ENCODE data around the gene CASQ1.

The CASQ1 gene

DNA sequence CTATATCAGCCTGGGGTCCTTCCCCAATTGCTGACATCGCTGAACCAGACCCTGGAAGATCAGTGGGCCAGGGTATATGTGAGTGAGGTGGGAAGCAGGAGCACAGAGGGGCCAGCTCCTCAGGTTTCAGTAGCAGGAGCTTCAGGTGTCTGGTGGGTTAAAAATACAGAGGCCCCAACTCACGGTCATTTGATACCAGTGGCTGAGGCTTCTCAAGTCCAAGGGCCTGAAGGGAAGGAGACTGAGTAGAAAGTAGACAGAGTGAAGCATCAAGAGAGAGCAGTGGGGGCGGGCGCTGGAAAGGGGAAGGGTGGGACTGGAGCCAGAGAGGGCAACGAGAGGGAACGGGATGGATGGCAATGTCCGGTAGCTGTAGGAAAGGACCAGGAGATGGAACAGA, 2.0 kb upstream of the CASQ1 start:
- Histone ChIP-seq H3K4me1 (ENCODE audit: control insufficient read depth, insufficient read depth, low read length) (peaks cover 45% of the 10 kb centered on the region), H3K27ac (ENCODE audit: low read depth, low read length) (no peak overlapping the region), H3K27me3 (ENCODE audit: control insufficient read depth, insufficient read depth, low read length) (no peaks in the 10 kb centered on the region), H3K4me3 (ENCODE audit: low read depth, low read length) (no peak overlapping the region), H3K36me3 (ENCODE audit: control insufficient read depth, insufficient read depth, low read length) (no peaks in the 10 kb centered on the region), H3K9me3 (ENCODE audit: control insufficient read depth, insufficient read depth, low read depth, low read length) (no peaks in the 10 kb centered on the region), H3K9ac (ENCODE audit: low read length) (no peak overlapping the region)

DNA sequence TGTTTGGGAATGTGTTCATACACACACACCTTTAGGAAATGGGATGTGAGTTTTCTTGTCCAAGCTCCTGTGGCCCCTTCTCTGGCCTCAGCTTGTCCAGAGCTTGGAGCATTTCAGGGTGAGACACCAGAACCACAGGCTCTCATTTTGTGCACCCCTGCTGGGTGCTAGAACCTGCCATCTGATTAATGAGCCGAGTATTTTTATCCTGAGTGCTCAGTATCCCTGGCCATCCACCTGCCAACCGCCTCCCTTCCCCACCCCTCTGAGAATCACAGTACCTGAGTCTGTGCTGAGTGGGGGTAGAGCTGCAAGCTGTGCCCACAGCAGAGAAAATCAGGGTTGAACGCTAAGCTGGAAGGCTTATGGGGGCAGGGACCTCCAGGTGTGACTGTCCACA, 1.4 kb downstream of the CASQ1 start:
- Histone ChIP-seq H3K9me3 (ENCODE audit: control insufficient read depth, insufficient read depth, low read depth, low read length) (no peaks in the 10 kb centered on the region), H3K36me3 (ENCODE audit: control insufficient read depth, insufficient read depth, low read length) (no peaks in the 10 kb centered on the region), H3K9ac (ENCODE audit: low read length) (no peak overlapping the region), H3K27ac (ENCODE audit: low read depth, low read length) (no peak overlapping the region), H3K4me3 (ENCODE audit: low read depth, low read length) (no peak overlapping the region), H3K27me3 (ENCODE audit: control insufficient read depth, insufficient read depth, low read length) (no peaks in the 10 kb centered on the region), H3K4me1 (ENCODE audit: control insufficient read depth, insufficient read depth, low read length) (peaks cover 46% of the 10 kb centered on the region)

DNA sequence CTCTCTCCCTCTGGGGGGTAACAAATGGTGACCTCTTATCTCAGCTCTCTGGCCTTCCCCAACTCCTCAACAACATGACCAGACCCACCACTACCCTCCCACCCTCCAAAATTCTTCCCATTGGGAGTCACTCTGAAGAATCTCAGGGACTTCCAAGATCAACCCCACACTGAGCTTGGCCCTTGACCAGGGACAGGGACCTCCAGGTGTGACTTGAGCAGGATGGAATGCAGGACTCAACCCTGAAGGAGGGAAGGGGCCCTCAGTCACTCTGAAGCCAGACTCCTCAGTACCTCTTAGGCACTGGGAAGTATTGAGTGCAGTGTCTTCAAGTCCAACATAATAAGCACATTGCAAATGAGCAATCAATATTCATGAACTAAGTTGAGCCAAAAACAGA, 1.9 kb downstream of the CASQ1 start:
- no peaks in the 10 kb centered on the region for H3K9me3 ChIP-seq (ENCODE audit: control insufficient read depth, insufficient read depth, low read depth, low read length)

DNA sequence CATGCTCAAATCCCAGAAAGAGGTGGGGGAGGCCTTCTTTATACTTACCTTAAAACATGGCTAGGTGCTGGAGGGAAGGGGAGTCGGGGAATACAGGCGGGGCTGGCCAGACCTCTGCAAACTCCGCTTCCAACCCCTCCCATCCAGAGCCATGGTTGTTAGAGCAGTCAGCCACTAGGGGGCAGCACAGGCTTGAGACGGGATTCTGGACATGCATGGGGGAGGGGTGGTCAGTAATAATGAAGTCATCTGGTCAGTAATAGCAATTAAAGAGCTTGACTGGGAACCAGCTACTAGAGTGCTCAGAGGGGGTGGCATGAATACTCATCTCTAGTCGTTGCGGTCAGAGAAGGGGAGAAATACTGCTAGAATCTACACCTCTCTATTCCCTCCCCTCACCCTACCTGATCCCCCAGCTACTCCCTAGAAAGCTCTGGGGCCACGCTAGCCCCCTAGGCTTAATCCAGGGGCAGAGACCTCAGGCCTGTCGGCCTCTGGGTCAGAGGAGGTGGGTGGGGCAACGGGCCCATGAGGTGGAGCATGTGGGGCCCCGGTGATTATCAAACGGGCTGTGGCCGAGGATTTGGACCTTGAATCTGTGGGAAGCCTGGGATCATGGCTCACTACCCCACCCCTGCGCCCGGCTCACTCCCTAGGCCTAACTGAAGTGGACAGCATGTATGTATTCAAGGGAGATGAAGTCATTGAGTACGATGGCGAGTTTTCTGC, 2.9 kb downstream of the CASQ1 start:
- no peak overlapping the region for H3K4me3 ChIP-seq (ENCODE audit: low read depth, low read length)
- no peak overlapping the region for H3K9ac ChIP-seq (ENCODE audit: low read length)
- H3K27ac ChIP-seq (ENCODE audit: low read depth, low read length) = no peak overlapping the region

More for the DNA sequence above, 1.9 kb downstream of the CASQ1 start:
- H3K9ac ChIP-seq (ENCODE audit: low read length) = peak overlapping the region; percentile 12
- peaks cover 42% of the 10 kb centered on the region for H3K4me1 ChIP-seq (ENCODE audit: control insufficient read depth, insufficient read depth, low read length)
- no peak overlapping the region for H3K4me3 ChIP-seq (ENCODE audit: low read depth, low read length)
- no peaks in the 10 kb centered on the region for H3K36me3 ChIP-seq (ENCODE audit: control insufficient read depth, insufficient read depth, low read length)
- H3K27me3 ChIP-seq (ENCODE audit: control insufficient read depth, insufficient read depth, low read length) = no peaks in the 10 kb centered on the region
- H3K27ac ChIP-seq (ENCODE audit: low read depth, low read length) = no peak overlapping the region

DNA sequence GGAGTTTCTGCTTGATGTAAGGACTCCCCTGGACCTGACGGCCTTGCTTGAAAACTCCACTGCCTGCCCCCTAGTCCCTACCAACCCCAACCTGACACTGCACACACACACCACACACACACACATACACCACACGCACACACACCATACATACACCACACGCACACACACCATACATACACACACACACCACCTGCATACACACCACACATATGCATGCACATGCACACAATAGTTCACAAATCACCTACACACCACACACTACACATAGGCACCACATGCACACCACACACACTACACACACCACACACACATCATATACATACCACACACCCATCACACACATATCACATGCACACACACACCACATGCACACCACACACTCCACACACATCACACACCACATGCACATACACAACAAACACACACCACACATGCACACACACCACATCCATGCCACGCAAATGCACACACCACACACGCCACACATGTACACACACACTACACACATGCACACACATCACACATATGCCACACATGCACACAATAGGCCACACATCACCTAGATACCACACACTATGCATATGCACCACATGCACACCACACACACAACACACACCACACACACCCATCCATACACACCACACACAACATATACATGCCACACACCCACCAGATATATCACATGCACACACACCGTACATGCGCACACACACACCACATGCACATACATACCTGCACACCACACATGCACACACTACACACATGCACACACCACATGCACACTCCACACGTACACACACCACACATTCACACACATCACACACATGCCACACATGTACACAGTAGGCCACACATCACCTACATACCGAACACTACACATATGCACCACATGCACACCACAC, 3.7 kb downstream of the CASQ1 start:
- Histone ChIP-seq H3K27me3 (ENCODE audit: control insufficient read depth, insufficient read depth, low read length) (no peaks in the 10 kb centered on the region), H3K4me1 (ENCODE audit: control insufficient read depth, insufficient read depth, low read length) (peaks cover 41% of the 10 kb centered on the region), H3K9ac (ENCODE audit: low read length) (no peak overlapping the region), H3K27ac (ENCODE audit: low read depth, low read length) (no peak overlapping the region), H3K36me3 (ENCODE audit: control insufficient read depth, insufficient read depth, low read length) (no peaks in the 10 kb centered on the region), H3K9me3 (ENCODE audit: control insufficient read depth, insufficient read depth, low read depth, low read length) (no peaks in the 10 kb centered on the region), H3K4me3 (ENCODE audit: low read depth, low read length) (no peak overlapping the region)

More for the DNA sequence above, 2.9 kb downstream of the CASQ1 start:
- Histone ChIP-seq H3K27me3 (ENCODE audit: control insufficient read depth, insufficient read depth, low read length) (no peaks in the 10 kb centered on the region), H3K9me3 (ENCODE audit: control insufficient read depth, insufficient read depth, low read depth, low read length) (no peaks in the 10 kb centered on the region), H3K4me1 (ENCODE audit: control insufficient read depth, insufficient read depth, low read length) (peaks cover 41% of the 10 kb centered on the region), H3K36me3 (ENCODE audit: control insufficient read depth, insufficient read depth, low read length) (no peaks in the 10 kb centered on the region)

DNA sequence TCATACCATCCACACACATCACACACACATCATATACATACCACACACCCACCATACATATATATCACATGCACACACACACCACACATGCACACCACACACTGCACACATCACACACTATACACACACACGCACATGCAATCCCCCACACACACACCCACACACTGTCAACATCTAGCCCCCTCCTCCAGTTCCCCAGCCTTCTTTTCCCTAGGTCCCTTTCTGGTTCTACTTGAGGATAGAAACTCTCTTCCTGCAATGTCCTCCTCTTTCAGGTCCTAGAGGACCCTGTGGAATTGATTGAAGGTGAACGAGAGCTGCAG, 4.3 kb downstream of the CASQ1 start:
- H3K27ac ChIP-seq (ENCODE audit: low read depth, low read length) = no peak overlapping the region
- no peaks in the 10 kb centered on the region for H3K27me3 ChIP-seq (ENCODE audit: control insufficient read depth, insufficient read depth, low read length)
- no peaks in the 10 kb centered on the region for H3K36me3 ChIP-seq (ENCODE audit: control insufficient read depth, insufficient read depth, low read length)
- H3K9me3 ChIP-seq (ENCODE audit: control insufficient read depth, insufficient read depth, low read depth, low read length) = no peaks in the 10 kb centered on the region
- H3K9ac ChIP-seq (ENCODE audit: low read length) = no peak overlapping the region
- H3K4me3 ChIP-seq (ENCODE audit: low read depth, low read length) = no peak overlapping the region
- H3K4me1 ChIP-seq (ENCODE audit: control insufficient read depth, insufficient read depth, low read length) = peaks cover 37% of the 10 kb centered on the region

DNA sequence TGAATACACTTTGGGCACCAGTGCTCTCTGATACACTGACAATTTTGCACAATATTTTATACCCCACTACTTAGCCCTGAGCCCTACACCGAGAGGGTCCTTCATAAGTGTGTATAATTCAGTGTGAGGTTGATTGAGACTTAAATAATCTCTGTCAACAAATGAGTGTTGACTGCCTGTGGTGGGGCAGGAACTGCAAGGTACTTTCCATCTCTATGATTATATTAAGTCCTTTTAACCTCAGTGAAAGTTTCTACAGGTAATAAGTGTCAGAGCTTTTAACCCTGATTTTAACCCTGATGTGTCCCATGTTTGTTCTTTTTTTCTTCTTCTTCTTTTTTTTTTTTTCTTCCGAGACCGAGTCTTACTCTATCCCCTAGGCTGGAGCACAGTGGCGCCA, 5.8 kb downstream of the CASQ1 start:
- Histone ChIP-seq H3K27ac (ENCODE audit: low read depth, low read length) (no peak overlapping the region), H3K4me3 (ENCODE audit: low read depth, low read length) (no peak overlapping the region), H3K9me3 (ENCODE audit: control insufficient read depth, insufficient read depth, low read depth, low read length) (no peaks in the 10 kb centered on the region), H3K4me1 (ENCODE audit: control insufficient read depth, insufficient read depth, low read length) (peaks cover 22% of the 10 kb centered on the region), H3K9ac (ENCODE audit: low read length) (no peak overlapping the region), H3K36me3 (ENCODE audit: control insufficient read depth, insufficient read depth, low read length) (no peaks in the 10 kb centered on the region), H3K27me3 (ENCODE audit: control insufficient read depth, insufficient read depth, low read length) (no peaks in the 10 kb centered on the region)

DNA sequence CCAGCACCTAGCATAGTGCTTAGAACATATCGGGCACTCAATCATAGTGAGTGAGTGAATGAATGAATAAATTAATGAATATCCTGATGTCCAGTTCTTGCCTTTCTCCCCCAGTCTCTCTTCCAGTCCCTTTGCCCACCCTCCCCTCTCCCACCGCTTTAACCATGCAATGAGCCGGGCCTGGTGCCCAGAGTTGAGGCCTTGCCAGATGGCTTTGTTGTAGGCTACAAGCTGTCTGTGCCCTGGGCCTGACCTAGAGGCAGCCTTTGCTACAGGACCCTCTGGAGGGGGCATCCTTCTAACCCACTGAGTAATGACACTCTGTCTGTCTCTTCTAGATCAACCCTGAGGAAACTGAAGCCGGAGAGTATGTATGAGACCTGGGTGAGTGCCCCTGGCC, 6.9 kb downstream of the CASQ1 start:
- H3K27ac ChIP-seq (ENCODE audit: low read depth, low read length) = no peak overlapping the region
- no peak overlapping the region for H3K4me3 ChIP-seq (ENCODE audit: low read depth, low read length)
- no peaks in the 10 kb centered on the region for H3K27me3 ChIP-seq (ENCODE audit: control insufficient read depth, insufficient read depth, low read length)
- no peak overlapping the region for H3K9ac ChIP-seq (ENCODE audit: low read length)
- H3K36me3 ChIP-seq (ENCODE audit: control insufficient read depth, insufficient read depth, low read length) = no peaks in the 10 kb centered on the region
- H3K4me1 ChIP-seq (ENCODE audit: control insufficient read depth, insufficient read depth, low read length) = peaks cover 17% of the 10 kb centered on the region
- H3K9me3 ChIP-seq (ENCODE audit: control insufficient read depth, insufficient read depth, low read depth, low read length) = no peaks in the 10 kb centered on the region

DNA sequence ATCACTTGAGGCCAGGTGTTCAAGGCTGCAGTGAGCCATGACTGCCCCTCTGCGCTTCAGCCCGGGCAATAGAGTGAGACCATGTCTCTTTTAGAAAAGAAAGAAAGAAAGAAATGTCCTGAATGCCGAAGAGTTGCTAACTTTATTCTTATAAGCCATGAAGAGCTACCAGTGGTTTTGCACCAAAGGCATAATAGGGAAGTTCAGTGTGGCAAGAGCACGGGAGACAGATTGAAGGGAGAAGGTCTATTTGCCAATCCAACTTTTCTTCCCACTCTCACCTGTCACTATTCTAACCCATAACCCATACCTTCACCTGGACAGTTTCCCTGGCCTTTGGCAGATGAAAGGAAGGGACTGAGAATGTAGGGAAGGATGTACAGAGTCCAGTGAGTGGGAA, 10.4 kb downstream of the CASQ1 start:
- H3K27ac ChIP-seq (ENCODE audit: low read depth, low read length) = no peak overlapping the region
- H3K36me3 ChIP-seq (ENCODE audit: control insufficient read depth, insufficient read depth, low read length) = no peaks in the 10 kb centered on the region
- no peak overlapping the region for H3K9ac ChIP-seq (ENCODE audit: low read length)

DNA sequence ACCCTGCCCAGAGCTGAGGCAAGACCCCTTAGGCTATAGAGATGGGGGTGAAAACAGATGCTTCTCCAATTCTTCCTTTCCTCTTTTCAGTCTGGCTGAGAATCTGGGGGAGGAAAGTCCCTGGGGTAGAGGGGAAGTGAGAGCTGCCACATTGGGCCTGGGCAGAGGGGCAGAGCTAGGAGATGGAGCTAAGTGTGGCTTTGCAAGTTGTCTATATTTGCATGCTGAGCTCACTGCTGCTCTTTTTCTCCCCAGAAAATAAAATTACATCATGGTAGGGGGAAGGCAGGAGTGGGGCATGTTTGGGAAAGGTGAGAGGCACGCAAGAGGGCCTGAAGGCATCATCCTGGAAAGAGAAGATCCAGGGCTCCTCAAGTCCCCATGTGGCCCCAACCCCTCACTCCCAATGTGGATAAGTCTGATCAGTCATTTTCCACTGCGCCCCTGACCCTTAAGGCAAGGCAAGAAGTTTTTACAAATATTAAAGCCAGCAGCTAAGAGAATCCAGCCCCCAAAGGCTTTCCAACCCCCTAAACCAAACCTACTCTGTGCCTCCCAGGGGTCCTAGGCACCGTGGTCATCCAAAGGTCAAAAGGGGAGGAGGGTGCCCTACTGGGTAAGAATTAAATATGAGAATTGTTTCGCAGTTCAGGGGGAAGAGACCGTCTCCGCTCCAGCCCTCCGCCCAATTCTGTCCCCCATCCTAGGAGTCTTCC, 14.3 kb downstream of the CASQ1 start:
- Histone ChIP-seq H3K4me3 (ENCODE audit: low read depth, low read length) (peak overlapping the region; percentile 53), H3K9ac (ENCODE audit: low read length) (peak overlapping the region; percentile 31)

More for the DNA sequence above, 10.4 kb downstream of the CASQ1 start:
- H3K4me3 ChIP-seq (ENCODE audit: low read depth, low read length) = no peak overlapping the region
- H3K27me3 ChIP-seq (ENCODE audit: control insufficient read depth, insufficient read depth, low read length) = no peaks in the 10 kb centered on the region
- H3K9me3 ChIP-seq (ENCODE audit: control insufficient read depth, insufficient read depth, low read depth, low read length) = no peaks in the 10 kb centered on the region
- H3K4me1 ChIP-seq (ENCODE audit: control insufficient read depth, insufficient read depth, low read length) = peaks cover 12% of the 10 kb centered on the region

More for the DNA sequence above, 14.3 kb downstream of the CASQ1 start:
- Histone ChIP-seq H3K9me3 (ENCODE audit: control insufficient read depth, insufficient read depth, low read depth, low read length) (no peaks in the 10 kb centered on the region), H3K27me3 (ENCODE audit: control insufficient read depth, insufficient read depth, low read length) (no peaks in the 10 kb centered on the region), H3K4me1 (ENCODE audit: control insufficient read depth, insufficient read depth, low read length) (peaks cover 51% of the 10 kb centered on the region), H3K36me3 (ENCODE audit: control insufficient read depth, insufficient read depth, low read length) (peaks cover 29% of the 10 kb centered on the region), H3K27ac (ENCODE audit: low read depth, low read length) (no peak overlapping the region; the same call in 1 of the 2 replicates)
